ENCODE data around the gene FCN1.

Gene FCN1

DNA sequence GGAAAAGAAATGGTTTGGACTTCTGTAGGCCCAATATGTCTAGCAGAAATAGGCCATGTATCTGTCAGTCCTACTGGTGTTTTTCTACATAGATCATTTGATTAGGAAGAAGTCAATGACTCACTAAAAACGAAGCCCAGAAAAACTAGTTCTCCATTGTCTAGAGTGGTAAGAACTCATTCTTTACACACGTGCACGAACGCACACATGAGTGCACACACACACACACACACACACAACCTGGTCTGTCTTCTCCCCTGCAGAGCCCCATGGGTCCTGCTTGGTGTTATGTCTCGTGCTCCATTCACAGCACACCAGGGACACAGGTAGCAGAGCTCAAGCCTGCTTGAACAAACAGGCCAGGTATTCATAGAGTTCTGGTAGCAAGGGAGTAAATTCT, 14.9 kb upstream of the FCN1 start:
- H3K4me3 ChIP-seq (ENCODE audit: low read depth, low read length) = peak overlapping the region; percentile 55
- TF ChIP-seq, protein P1, sequence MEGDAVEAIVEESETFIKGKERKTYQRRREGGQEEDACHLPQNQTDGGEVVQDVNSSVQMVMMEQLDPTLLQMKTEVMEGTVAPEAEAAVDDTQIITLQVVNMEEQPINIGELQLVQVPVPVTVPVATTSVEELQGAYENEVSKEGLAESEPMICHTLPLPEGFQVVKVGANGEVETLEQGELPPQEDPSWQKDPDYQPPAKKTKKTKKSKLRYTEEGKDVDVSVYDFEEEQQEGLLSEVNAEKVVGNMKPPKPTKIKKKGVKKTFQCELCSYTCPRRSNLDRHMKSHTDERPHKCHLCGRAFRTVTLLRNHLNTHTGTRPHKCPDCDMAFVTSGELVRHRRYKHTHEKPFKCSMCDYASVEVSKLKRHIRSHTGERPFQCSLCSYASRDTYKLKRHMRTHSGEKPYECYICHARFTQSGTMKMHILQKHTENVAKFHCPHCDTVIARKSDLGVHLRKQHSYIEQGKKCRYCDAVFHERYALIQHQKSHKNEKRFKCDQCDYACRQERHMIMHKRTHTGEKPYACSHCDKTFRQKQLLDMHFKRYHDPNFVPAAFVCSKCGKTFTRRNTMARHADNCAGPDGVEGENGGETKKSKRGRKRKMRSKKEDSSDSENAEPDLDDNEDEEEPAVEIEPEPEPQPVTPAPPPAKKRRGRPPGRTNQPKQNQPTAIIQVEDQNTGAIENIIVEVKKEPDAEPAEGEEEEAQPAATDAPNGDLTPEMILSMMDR (IDR thresholded peaks at IDR 0.05; ENCODE audit: low read depth, low read length, missing control alignments) = no peak
- no peak for DNase-seq (ENCODE audit: low read depth)

DNA sequence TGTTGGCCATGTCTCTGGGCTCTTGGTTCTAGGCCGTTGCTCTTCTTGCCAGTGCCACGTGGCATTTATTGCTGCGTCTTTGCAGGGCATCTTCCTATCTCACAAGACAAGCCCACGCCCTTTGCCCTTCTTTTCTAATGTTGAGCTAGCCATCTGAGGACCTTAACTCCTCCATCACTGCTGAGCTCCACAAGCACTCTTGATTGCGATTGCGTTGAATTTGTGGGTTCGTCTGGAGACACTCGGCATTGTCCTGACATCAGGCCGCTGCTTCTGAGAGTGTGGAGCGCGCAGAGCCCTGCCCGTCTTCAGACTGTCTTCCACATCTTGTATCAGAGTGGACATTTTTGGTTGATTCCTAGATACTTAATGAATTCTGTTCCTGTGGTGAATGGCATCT, 14.5 kb upstream of the FCN1 start:
- TF ChIP-seq, protein P1 (IDR thresholded peaks at IDR 0.05; ENCODE audit: low read depth, low read length, missing control alignments) = no peak
- no peak for DNase-seq (ENCODE audit: low read depth)
- peak overlapping the region; percentile 55 for H3K4me3 ChIP-seq (ENCODE audit: low read depth, low read length)

DNA sequence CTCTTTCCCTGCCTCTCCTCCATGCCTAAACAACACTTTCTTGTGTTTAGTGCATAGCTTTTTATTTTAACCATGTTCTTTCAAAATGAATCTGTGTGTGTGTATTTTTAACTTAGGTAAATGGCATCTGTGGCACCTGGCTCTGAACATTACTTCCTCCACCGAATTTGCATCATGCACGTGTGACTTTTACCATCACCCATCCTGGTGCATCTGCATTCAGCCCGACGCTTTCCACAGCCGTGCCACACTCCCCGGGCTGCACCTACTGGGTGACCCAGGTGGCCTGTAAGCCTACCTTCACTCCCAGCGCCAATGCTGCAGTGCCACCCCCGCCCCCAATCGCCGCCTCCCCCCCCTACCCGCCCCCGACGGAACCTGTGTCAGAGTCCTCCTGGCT, 12.7 kb upstream of the FCN1 start:
- peak; percentile 92 for DNase-seq (ENCODE audit: low read depth)
- TF ChIP-seq, protein P1 (IDR thresholded peaks at IDR 0.05; ENCODE audit: low read depth, low read length, missing control alignments) = no peak
- no peak overlapping the region; the same call in 1 of the 2 replicates for H3K4me3 ChIP-seq (ENCODE audit: low read depth, low read length)

DNA sequence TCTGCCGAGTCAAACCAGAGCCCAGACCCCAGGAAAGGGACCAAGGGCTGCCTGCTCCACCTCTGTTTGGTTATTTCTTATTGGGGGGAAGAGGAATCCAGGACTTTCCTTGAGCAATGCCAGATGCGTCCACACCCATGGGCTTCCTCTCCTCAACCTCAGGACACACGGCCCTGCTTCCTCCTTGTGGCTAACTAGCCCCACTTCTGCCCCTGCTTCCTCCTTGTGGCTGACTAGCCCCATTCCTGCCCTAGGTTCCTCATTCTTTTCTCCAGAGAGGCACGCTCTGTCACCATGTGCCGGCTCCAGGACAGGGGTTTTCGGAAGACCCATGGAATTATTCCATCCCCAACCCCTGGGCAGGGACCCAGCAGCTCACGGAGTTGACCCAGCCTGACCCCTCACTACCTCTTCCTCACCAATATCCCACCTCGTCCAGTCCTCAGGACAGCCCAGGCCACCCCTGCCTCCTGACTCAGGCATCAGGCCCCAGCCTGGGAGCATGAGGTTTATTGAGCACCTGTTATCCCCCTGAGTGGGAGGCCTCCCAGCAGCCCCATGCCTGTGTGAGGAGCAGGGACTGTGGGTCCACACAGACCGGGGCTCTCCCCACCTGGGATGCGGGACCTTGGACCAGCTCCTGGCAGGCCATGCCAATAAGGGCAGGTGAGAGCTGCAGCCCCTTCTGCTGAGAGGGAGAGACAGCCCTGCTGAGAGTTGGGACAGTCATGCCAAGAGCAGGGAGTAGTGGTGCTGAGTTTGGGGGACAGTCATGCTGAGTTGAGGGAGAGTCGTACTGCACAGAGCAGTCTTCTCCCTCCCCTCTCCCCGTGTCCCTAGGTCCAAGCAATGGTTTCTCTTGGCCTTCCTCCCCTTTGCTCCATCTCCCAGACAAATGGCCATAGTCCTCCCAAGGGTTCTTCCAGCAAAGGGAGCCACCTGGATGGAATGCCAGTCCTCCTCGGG, 11.8 kb upstream of the FCN1 start:
- DNase-seq (ENCODE audit: low read depth) = no peak
- TF ChIP-seq, protein P1 (IDR thresholded peaks at IDR 0.05; ENCODE audit: low read depth, low read length, missing control alignments) = no peak
- no peak overlapping the region for H3K4me3 ChIP-seq (ENCODE audit: low read depth, low read length)

DNA sequence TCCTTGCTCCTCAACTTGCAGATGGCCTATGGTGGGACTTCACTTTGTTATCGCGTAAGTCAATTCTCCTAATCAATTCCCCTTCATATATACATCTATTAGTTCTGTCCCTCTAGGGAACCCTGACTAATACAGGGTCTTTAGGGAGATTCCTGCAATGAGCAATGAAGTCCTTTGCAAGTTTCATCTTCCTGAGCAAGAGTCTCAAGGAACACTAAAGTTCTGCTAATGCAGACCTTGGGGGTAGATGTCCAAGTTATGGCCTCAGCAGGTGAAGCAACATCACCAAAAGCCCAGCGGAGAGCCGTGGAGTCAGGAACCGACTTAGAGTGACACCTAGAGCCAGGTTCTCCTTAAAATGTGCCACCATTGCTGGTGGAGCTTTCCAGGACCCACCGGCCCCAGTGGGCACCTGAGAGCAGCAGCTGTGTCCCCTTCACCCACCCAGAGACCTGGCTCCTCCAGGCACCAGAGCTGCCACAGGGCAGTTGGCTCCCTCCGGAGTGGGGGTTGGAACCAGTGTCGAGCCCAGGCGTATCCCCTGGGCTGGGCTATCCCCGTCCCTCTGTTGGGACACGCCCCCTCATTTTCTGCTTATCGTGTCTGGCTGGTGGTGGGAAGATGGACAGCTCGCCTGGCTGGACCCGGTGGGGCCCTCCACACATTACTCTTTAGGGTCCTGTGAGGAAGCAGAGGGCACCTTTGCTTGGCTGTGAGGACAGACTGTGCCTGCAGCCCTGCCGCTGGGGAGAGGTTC, 10.9 kb upstream of the FCN1 start:
- no peak for DNase-seq (ENCODE audit: low read depth)
- TF ChIP-seq, protein P1 (IDR thresholded peaks at IDR 0.05; ENCODE audit: low read depth, low read length, missing control alignments) = no peak
- no peak overlapping the region for H3K4me3 ChIP-seq (ENCODE audit: low read depth, low read length)

DNA sequence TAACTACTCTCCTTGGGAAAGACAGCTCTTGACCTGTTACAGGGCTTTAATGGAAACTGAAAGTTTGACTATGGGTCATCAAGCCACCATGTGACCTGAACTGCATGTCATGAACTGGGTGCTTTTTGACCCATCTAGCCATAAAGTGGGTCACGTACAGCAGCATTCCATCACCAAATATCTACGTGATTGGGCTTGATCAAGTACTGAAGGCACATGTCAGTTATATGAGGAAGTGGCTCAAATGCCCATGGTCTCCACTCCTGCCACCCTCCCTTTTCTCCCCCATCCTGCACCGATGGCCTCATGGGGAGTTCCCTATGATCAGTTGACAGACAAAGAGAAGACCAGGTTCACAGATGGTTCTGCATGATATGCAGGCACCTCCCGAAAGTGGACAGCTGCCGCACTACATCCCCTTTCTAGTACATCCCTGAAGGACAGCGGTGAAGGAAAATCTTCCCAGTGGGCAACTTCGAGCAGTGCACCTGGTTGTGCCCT, 7.3 kb upstream of the FCN1 start:
- TF ChIP-seq, protein P1 (IDR thresholded peaks at IDR 0.05; ENCODE audit: low read depth, low read length, missing control alignments) = no peak
- no peak for DNase-seq (ENCODE audit: low read depth)
- H3K4me3 ChIP-seq (ENCODE audit: low read depth, low read length) = no peak overlapping the region

All from GM12864 (cell line).